Colonic mucosa (tissue), 4 donors: ENCODE measurements around the gene WRAP73. TPM values are rescaled to one million over a fixed set of nuclear protein-coding genes. Genes with fewer than 3 reads are reported as not detected.

Source experiments
- DNase-seq: peaks from one replicate; pipeline ENCODE4 v3.0.0-alpha.2; 2020
- H3K27ac ChIP-seq: fragments of 200-600 bp; one replicate; pipeline ENCODE4 v1.8.0; 2021
- H3K27me3 ChIP-seq: fragments of 200-600 bp; one replicate; pipeline ENCODE4 v1.8.0; 2021
- H3K36me3 ChIP-seq: fragments of 200-600 bp; one replicate; pipeline ENCODE4 v1.8.0; 2021
- H3K4me1 ChIP-seq: fragments of 200-600 bp; one replicate; pipeline ENCODE4 v1.8.0; 2021; ENCODE audit warnings: mild to moderate bottlenecking
- H3K4me3 ChIP-seq: fragments of 200-600 bp; one replicate; pipeline ENCODE4 v1.8.0; 2021
- H3K9ac ChIP-seq, 2 donors: one replicate each; pipeline ENCODE4 v1.7.0; 2013; ENCODE audit warnings: control low read depth in 2 of 2, low read depth in 2 of 2, low read length in 2 of 2
- H3K9me3 ChIP-seq: fragments of 200-600 bp; one replicate; pipeline ENCODE4 v1.8.0; 2021
- CTCF ChIP-seq: fragments of 200-600 bp; IDR thresholded peaks from one replicate; pipeline ENCODE4 v1.8.0; 2022; ENCODE audit warnings: antibody characterized with exemption, mild to moderate bottlenecking
- intact Hi-C: fragments of 100-400 bp; cut with DNase I; formaldehyde crosslinking; loops from one replicate; pipeline ENCODE4 v1.14.1; 2022
- total RNA-seq, 2 donors: library from RNA; stranded (reverse); fragmentation: NEBNext Ultra II Directional in 1 of 2; extraction: Animal tissue kit (Norgen Biotek cat#: 25700) in 1 of 2; gene quantifications; one replicate each; pipeline ENCODE4 v1.2.1, GENCODE V29; 2021
- donor health status: healthy.
- donor health status: DM: no; HTN: no; CAD: no.
- donor health status: DM: no; HTN: no; CAD: no.

The WRAP73 gene
- total RNA-seq, 2 donors from 2014 or later: 19.9 to 24.2 TPM

GRCh38 chr1:3602375-3602774 is 47.5 kb downstream of the WRAP73 start:
- DNase-seq: no peak

GRCh38 chr1:3601743-3602142 is 48.2 kb downstream of the WRAP73 start:
- Histone ChIP-seq H3K4me3 (no peak overlapping the region), H3K4me1 (no peaks in the 10 kb centered on the region), H3K27ac (no peak overlapping the region), H3K27me3 (no peaks in the 10 kb centered on the region), H3K9ac (no peak overlapping the region), H3K36me3 (no peaks in the 10 kb centered on the region), H3K9me3 (no peaks in the 10 kb centered on the region)
- DNase-seq: no peak
- intact Hi-C loops: no loop called here
- no peak for TF ChIP-seq CTCF

More at GRCh38 chr1:3602375-3602774, 47.5 kb downstream of the WRAP73 start:
- no peak for TF ChIP-seq CTCF
- intact Hi-C loops: no loop called here
- no peak overlapping the region for H3K4me3 ChIP-seq
- no peaks in the 10 kb centered on the region for H3K4me1 ChIP-seq
- no peak overlapping the region for H3K27ac ChIP-seq
- no peak overlapping the region for H3K9ac ChIP-seq
- no peaks in the 10 kb centered on the region for H3K9me3 ChIP-seq
- no peaks in the 10 kb centered on the region for H3K36me3 ChIP-seq
- no peaks in the 10 kb centered on the region for H3K27me3 ChIP-seq

GRCh38 chr1:3600354-3600753 is 49.5 kb downstream of the WRAP73 start:
- Histone ChIP-seq H3K27ac (no peak overlapping the region), H3K36me3 (no peaks in the 10 kb centered on the region), H3K4me3 (no peak overlapping the region), H3K4me1 (no peaks in the 10 kb centered on the region), H3K9me3 (no peaks in the 10 kb centered on the region), H3K27me3 (no peaks in the 10 kb centered on the region), H3K9ac (no peak overlapping the region)
- intact Hi-C loops: no loop called here
- DNase-seq: no peak
- TF ChIP-seq CTCF: no peak

GRCh38 chr1:3599816-3600215 is 50.1 kb downstream of the WRAP73 start:
- Histone ChIP-seq H3K36me3 (no peaks in the 10 kb centered on the region), H3K27ac (no peak overlapping the region), H3K27me3 (no peaks in the 10 kb centered on the region), H3K4me3 (no peak overlapping the region), H3K4me1 (no peaks in the 10 kb centered on the region), H3K9ac (no peak overlapping the region), H3K9me3 (no peaks in the 10 kb centered on the region)
- intact Hi-C loops: no loop called here
- TF ChIP-seq CTCF: no peak
- no peak for DNase-seq

- intact Hi-C loops: no loop called here
Measured at GRCh38 chr1:3599286-3599811, 50.6 kb downstream of the WRAP73 start.

More at GRCh38 chr1:3599286-3599811, 50.6 kb downstream of the WRAP73 start:
- no peaks in the 10 kb centered on the region for H3K36me3 ChIP-seq
- no peaks in the 10 kb centered on the region for H3K4me1 ChIP-seq
- H3K9me3 ChIP-seq: no peaks in the 10 kb centered on the region
- H3K9ac ChIP-seq: no peak overlapping the region
- H3K27me3 ChIP-seq: no peaks in the 10 kb centered on the region
- TF ChIP-seq CTCF: no peak
- H3K27ac ChIP-seq: no peak overlapping the region
- no peak overlapping the region for H3K4me3 ChIP-seq
- DNase-seq: no peak
